Measurements from ENCODE around the gene NCAM2.
"Not testable (repeated sequence)": the region's sequence is repeated elsewhere in the genome, so short reads cannot be mapped to it uniquely, and the experiment has no call there.

Gene NCAM2

GRCh38 chr21:21309510-21309909 is 311.3 kb downstream of the NCAM2 start:
- no peak for DNase-seq (ENCODE audit: low read depth in 2 of 2)

- no peak for DNase-seq (ENCODE audit: low read depth in 2 of 2)
These were observed 326.1 kb downstream of the NCAM2 start for GRCh38 chr21:21324297-21324696.

GRCh38 chr21:21332492-21332891 is 334.3 kb downstream of the NCAM2 start:
- DNase-seq (ENCODE audit: low read depth in 2 of 2): no peak

GRCh38 chr21:21341041-21341440 is 342.8 kb downstream of the NCAM2 start:
- no peak for DNase-seq (ENCODE audit: low read depth in 2 of 2)

- no peak for DNase-seq (ENCODE audit: low read depth in 2 of 2)
These were observed 347.1 kb downstream of the NCAM2 start for GRCh38 chr21:21345296-21345695.

GRCh38 chr21:21345872-21346271 is 347.7 kb downstream of the NCAM2 start:
- DNase-seq (ENCODE audit: low read depth in 2 of 2): no peak

- no peak for DNase-seq (ENCODE audit: low read depth in 2 of 2)
These were observed 368.1 kb downstream of the NCAM2 start for GRCh38 chr21:21366277-21366676.

GRCh38 chr21:21367583-21367982 is 369.4 kb downstream of the NCAM2 start:
- no peak for DNase-seq (ENCODE audit: low read depth in 2 of 2)

GRCh38 chr21:21373969-21374368 is 375.8 kb downstream of the NCAM2 start:
- DNase-seq (ENCODE audit: low read depth in 2 of 2): no peak

GRCh38 chr21:21383126-21383525 is 384.9 kb downstream of the NCAM2 start:
- DNase-seq (ENCODE audit: low read depth in 2 of 2): no peak

GRCh38 chr21:21384977-21385376 is 386.8 kb downstream of the NCAM2 start:
- DNase-seq (ENCODE audit: low read depth in 2 of 2): no peak

GRCh38 chr21:21385404-21385803 is 387.2 kb downstream of the NCAM2 start:
- DNase-seq (ENCODE audit: low read depth in 2 of 2): no peak

GRCh38 chr21:21387916-21388315 is 389.7 kb downstream of the NCAM2 start:
- DNase-seq (ENCODE audit: low read depth in 2 of 2): no peak

GRCh38 chr21:21394064-21394463 is 395.9 kb downstream of the NCAM2 start:
- DNase-seq (ENCODE audit: low read depth in 2 of 2): no peak

- no peak for DNase-seq (ENCODE audit: low read depth in 2 of 2)
These were observed 398.2 kb downstream of the NCAM2 start for GRCh38 chr21:21396424-21396823.

GRCh38 chr21:21397464-21397863 is 399.3 kb downstream of the NCAM2 start:
- DNase-seq (ENCODE audit: low read depth in 2 of 2): no peak

GRCh38 chr21:21401444-21401843 is 403.2 kb downstream of the NCAM2 start:
- DNase-seq (ENCODE audit: low read depth in 2 of 2): no peak

- not testable (repeated sequence) for DNase-seq (ENCODE audit: low read depth in 2 of 2)
These were observed 404.0 kb downstream of the NCAM2 start for GRCh38 chr21:21402187-21402586.

GRCh38 chr21:21404261-21404660 is 406.1 kb downstream of the NCAM2 start:
- DNase-seq (ENCODE audit: low read depth in 2 of 2): not testable (repeated sequence)

- no peak for DNase-seq (ENCODE audit: low read depth in 2 of 2)
These were observed 408.7 kb downstream of the NCAM2 start for GRCh38 chr21:21406921-21407320.

GRCh38 chr21:21412096-21412495 is 413.9 kb downstream of the NCAM2 start:
- DNase-seq (ENCODE audit: low read depth in 2 of 2): no peak

- DNase-seq (ENCODE audit: low read depth in 2 of 2): no peak
These were observed 417.5 kb downstream of the NCAM2 start for GRCh38 chr21:21415741-21416140.

GRCh38 chr21:21434944-21435343 is 436.7 kb downstream of the NCAM2 start:
- DNase-seq (ENCODE audit: low read depth in 2 of 2): no peak

- no peak for DNase-seq (ENCODE audit: low read depth in 2 of 2)
These were observed 437.9 kb downstream of the NCAM2 start for GRCh38 chr21:21436012-21436534.

Measured in stimulated activated CD8-positive, alpha-beta memory T cell treated with anti-CD3 and anti-CD28 coated beads, Interleukin-7, amount 100 ng/mL, for 1 hour (primary cell).